Measurements from ENCODE around the gene SLC26A2. TPM values are rescaled to one million over a fixed set of nuclear protein-coding genes. Genes with fewer than 3 reads are reported as not detected.

Gene SLC26A2
- total and polyA plus RNA-seq, 2 experiments from 2014 or later, result 3.5 to 11.5 TPM

- no peak for ATAC-seq
- no peak overlapping the region for H3K4me2 ChIP-seq
Observed at GRCh38 chr5:149998281-149998680, 37.7 kb downstream of the SLC26A2 start.

More at GRCh38 chr5:149998281-149998680, 37.7 kb downstream of the SLC26A2 start:
- no peak overlapping the region for H3K4me3 ChIP-seq
- no peak for TF ChIP-seq ZNF331 (CRISPR knock-in tag; IDR thresholded peaks at IDR 0.05; ENCODE audit: low read depth)
- TF ChIP-seq ZNF462 (CRISPR knock-in tag; IDR thresholded peaks at IDR 0.05), result no peak
- no peak for TF ChIP-seq ETS1 (IDR thresholded peaks at IDR 0.05)
- TF ChIP-seq EZH2 (IDR thresholded peaks at IDR 0.05; ENCODE audit: low read depth, unreplicated experiment), result no peak
- no peak overlapping the region for H2AFZ ChIP-seq
- H4K20me1 ChIP-seq (replicated peaks; ENCODE audit: insufficient read depth), result peaks cover 15% of the 10 kb centered on the region
- Mint-ChIP-seq H3K36me3 (ENCODE audit: low read depth) (no peaks in the 10 kb centered on the region; the same call in 1 of the 3 replicates), H3K9me3 (no peaks in the 10 kb centered on the region), H3K4me3 (no peak overlapping the region), H3K4me1 (peaks cover 20% of the 10 kb centered on the region), H3K27ac (no peak overlapping the region), H3K27me3 (ENCODE audit: insufficient read depth, low read depth, poor library complexity) (peaks cover 5% of the 10 kb centered on the region)
- no peaks in the 10 kb centered on the region for H3K27me3 ChIP-seq (ENCODE audit: insufficient read depth)
- DNase-seq (ENCODE audit: low spot score), result no peak
- no peak overlapping the region for H3K27ac ChIP-seq (ENCODE audit: low read depth)
- no peaks in the 10 kb centered on the region for H3K36me3 ChIP-seq (ENCODE audit: insufficient read depth)
- peaks cover 22% of the 10 kb centered on the region for H3K79me2 ChIP-seq (replicated peaks; ENCODE audit: insufficient read depth)
- no peaks in the 10 kb centered on the region for H3K9me2 ChIP-seq (ENCODE audit: insufficient read depth)
- H3F3A ChIP-seq (replicated peaks; ENCODE audit: low read depth), result peaks cover 12% of the 10 kb centered on the region; the same call in 1 of the 2 replicates
- peaks cover 6% of the 10 kb centered on the region; the same call in 1 of the 2 replicates for H3K4me1 ChIP-seq (ENCODE audit: insufficient read depth)

Data from GM23338 (cell line).